A549 (cell line): ENCODE results near the gene TRABD2B. TPM values are rescaled to one million over a fixed set of nuclear protein-coding genes. Genes with fewer than 3 reads are reported as not detected.

ENCODE experiments used
- ATAC-seq, 2 experiments: fragments of 200-7000 bp in 1 of 2; fragments of >200 bp in 1 of 2; cut with Nextera tagmentation in 1 of 2; cut with Tn5 transposase in 1 of 2; 3 replicates each; pipeline versions ENCODE4 v1.8.0 to v1.9.1; 2018 to 2020; ENCODE audit warnings: mild to moderate bottlenecking in 1 of 2, moderate library complexity in 1 of 2
- CTCF ChIA-PET: fragments of 300-600 bp; sonication (Branson Sonifier 250); formaldehyde crosslinking; extraction: SDS; loops from one replicate; lab custom pipeline; 2021; ENCODE audit warnings: antibody characterized with exemption, inconsistent platforms; lab: Yijun Ruan, JAX
- POLR2A ChIA-PET: fragments of 350-600 bp; formaldehyde crosslinking; extraction: SDS; loops from one replicate; lab custom pipeline; 2021; ENCODE audit warnings: antibody characterized with exemption, inconsistent platforms; lab: Yijun Ruan, JAX
- DNase-seq, 2 experiments: peaks; one replicate each; pipeline versions ENCODE4 v3.0.0 to v3.0.0-alpha.2; 2011 to 2016; ENCODE audit warnings: low read depth in 1 of 2, low spot score in 1 of 2
- FAIRE-seq: peaks from 2 replicates; lab custom pipeline; 2011; peaks lifted over from hg19 to GRCh38; lab: Jason Lieb, UNC
- H3K27ac ChIP-seq, 2 experiments: fragments of >200 bp; sonication (Bioruptor Twin); formaldehyde crosslinking; 3 replicates each; pipeline ENCODE4 v1.5.1; 2016 to 2017
- H3K4me1 ChIP-seq: fragments of >200 bp; sonication (Bioruptor Twin); formaldehyde crosslinking; 3 replicates; pipeline ENCODE4 v1.6.1; 2016
- H3K4me2 ChIP-seq: fragments of >200 bp; sonication (Bioruptor Twin); formaldehyde crosslinking; 3 replicates; pipeline ENCODE4 v1.6.1; 2016
- H3K4me3 ChIP-seq: fragments of >200 bp; sonication (Bioruptor Twin); formaldehyde crosslinking; 3 replicates; pipeline ENCODE4 v1.5.1; 2016
- H3K9me3 ChIP-seq: fragments of >200 bp; sonication (Bioruptor Twin); formaldehyde crosslinking; 3 replicates; pipeline ENCODE4 v1.6.1; 2016
- ATOH8 ChIP-seq: fragments of 250-450 bp; sonication (Bioruptor Pico); IDR thresholded peaks from 2 replicates; pipeline ENCODE4 v1.5.0; 2020; ENCODE audit warnings: low read depth, mild to moderate bottlenecking, moderate library complexity
- CBX8 ChIP-seq: fragments of 200-600 bp; sonication (generic); IDR thresholded peaks from 2 replicates; pipeline ENCODE4 v1.6.1; 2016
- CHD2 ChIP-seq: fragments of 150-350 bp; IDR thresholded peaks from 2 replicates; pipeline ENCODE4 v1.6.1; 2014; ENCODE audit warnings: low read length; ENCODE audit not compliant: partially characterized antibody
- EHMT2 ChIP-seq: fragments of 200-600 bp; sonication (generic); IDR thresholded peaks from 2 replicates; pipeline ENCODE4 v1.6.1; 2016; ENCODE audit warnings: antibody characterized with exemption, low read depth, mild to moderate bottlenecking, moderate library complexity
- EP300 ChIP-seq, 2 experiments: fragments of >200 bp; sonication (Bioruptor Twin); formaldehyde crosslinking; IDR thresholded peaks; 2 replicates in 1 of 2; 3 replicates in 1 of 2; pipeline ENCODE4 v1.6.1; 2016 to 2017
- FOSB ChIP-seq: fragments of 250-450 bp; sonication (Bioruptor Pico); IDR thresholded peaks from 2 replicates; pipeline ENCODE4 v1.5.0; 2020; ENCODE audit warnings: mild to moderate bottlenecking, moderate library complexity
- FOXS1 ChIP-seq: fragments of 250-450 bp; sonication (Bioruptor Pico); IDR thresholded peaks from 2 replicates; pipeline ENCODE4 v1.5.0; 2020; ENCODE audit warnings: mild to moderate bottlenecking, moderate library complexity
- HEYL ChIP-seq: fragments of 250-450 bp; sonication (Bioruptor Pico); IDR thresholded peaks from 2 replicates; pipeline ENCODE4 v1.8.0; 2021; ENCODE audit warnings: mild to moderate bottlenecking, moderate library complexity
- HMGXB4 ChIP-seq: fragments of 250-450 bp; sonication (Bioruptor Pico); IDR thresholded peaks from 2 replicates; pipeline ENCODE4 v1.5.0; 2021; ENCODE audit warnings: mild to moderate bottlenecking, moderate library complexity, borderline replicate concordance
- HOXB13 ChIP-seq: fragments of 250-450 bp; sonication (Bioruptor Pico); IDR thresholded peaks from 2 replicates; pipeline ENCODE4 v1.5.0; 2020; ENCODE audit warnings: low read depth, mild to moderate bottlenecking, moderate library complexity
- HOXB5 ChIP-seq: fragments of 250-450 bp; sonication (Bioruptor Pico); IDR thresholded peaks from 2 replicates; pipeline ENCODE4 v1.5.0; 2020; ENCODE audit warnings: mild to moderate bottlenecking, moderate library complexity
- JUNB ChIP-seq: fragments of >200 bp; sonication (Bioruptor Twin); formaldehyde crosslinking; IDR thresholded peaks from 2 replicates; pipeline ENCODE4 v1.6.1; 2016
- KDM1A ChIP-seq: fragments of 200-600 bp; sonication (generic); IDR thresholded peaks from 2 replicates; pipeline ENCODE4 v1.6.1; 2016; ENCODE audit warnings: low read depth, mild to moderate bottlenecking
- KDM5A ChIP-seq: fragments of 200-600 bp; sonication (generic); IDR thresholded peaks from 2 replicates; pipeline ENCODE4 v1.6.1; 2016; ENCODE audit warnings: antibody characterized with exemption, mild to moderate bottlenecking
- MAFK ChIP-seq: fragments of 450-650 bp; IDR thresholded peaks from 2 replicates; pipeline ENCODE4 v1.6.1; 2014; ENCODE audit not compliant: partially characterized antibody
- MYC ChIP-seq: IDR thresholded peaks from 2 replicates; pipeline ENCODE4 v1.6.1; 2012; ENCODE audit warnings: mild to moderate bottlenecking, inconsistent platforms, low read length, improper control_type of control experiment, borderline replicate concordance
- RAD21 ChIP-seq, 2 experiments: fragments of >200 bp in 1 of 2; sonication (Bioruptor Twin) in 1 of 2; formaldehyde crosslinking in 1 of 2; IDR thresholded peaks in 1 of 2; conservative IDR thresholded peaks in 1 of 2; 2 replicates in 1 of 2; 3 replicates in 1 of 2; pipeline ENCODE4 v1.6.1; 2012 to 2018; ENCODE audit warnings: inconsistent platforms in 1 of 2
- RARB ChIP-seq: fragments of 250-450 bp; sonication (Bioruptor Pico); IDR thresholded peaks from 2 replicates; pipeline ENCODE4 v1.8.0; 2021; ENCODE audit warnings: mild to moderate bottlenecking, moderate library complexity
- REST ChIP-seq: fragments of 200-600 bp; sonication (generic); IDR thresholded peaks from 2 replicates; pipeline ENCODE4 v1.6.1; 2016; ENCODE audit warnings: antibody characterized with exemption, mild to moderate bottlenecking, moderate library complexity
- RFX5 ChIP-seq: fragments of 450-650 bp; IDR thresholded peaks from 2 replicates; pipeline ENCODE4 v1.7.1; 2014; ENCODE audit warnings: antibody characterized with exemption, mild to moderate bottlenecking, moderate library complexity
- SMC3 ChIP-seq: fragments of >200 bp; sonication (Bioruptor Twin); formaldehyde crosslinking; IDR thresholded peaks from 3 replicates; pipeline ENCODE4 v1.6.1; 2018; ENCODE audit warnings: inconsistent platforms
- TFCP2L1 ChIP-seq: fragments of 250-450 bp; sonication (Bioruptor Pico); IDR thresholded peaks from 2 replicates; pipeline ENCODE4 v1.5.0; 2021; ENCODE audit warnings: mild to moderate bottlenecking
- USF2 ChIP-seq: fragments of 450-650 bp; IDR thresholded peaks from 2 replicates; pipeline ENCODE4 v1.6.1; 2014; ENCODE audit warnings: antibody characterized with exemption
- ZFP36 ChIP-seq: fragments of 450-650 bp; IDR thresholded peaks from 2 replicates; pipeline ENCODE4 v1.6.1; 2014; ENCODE audit warnings: borderline replicate concordance; ENCODE audit not compliant: partially characterized antibody
- ZNF302 ChIP-seq: fragments of 250-450 bp; sonication (Bioruptor Pico); IDR thresholded peaks from 2 replicates; pipeline ENCODE4 v1.9.0; 2021; ENCODE audit warnings: inconsistent platforms, mild to moderate bottlenecking, moderate library complexity
- ZSCAN20 ChIP-seq: fragments of 250-450 bp; sonication (Bioruptor Pico); IDR thresholded peaks from 2 replicates; pipeline ENCODE4 v1.8.0; 2022; ENCODE audit warnings: mild to moderate bottlenecking, moderate library complexity
- WGBS: methylation state at CpG from one replicate; pipeline ENCODE4 v1.1.6; 2017; ENCODE audit errors: missing lambda C conversion rate; 5-methylcytosine and 5-hydroxymethylcytosine counted together
- polyA plus RNA-seq, 4 experiments: library from polyadenylated mRNA; depleted of rRNA in 3 of 4; stranded (reverse); fragments of >200 nt; fragmentation: RNase III in 1 of 4; extraction: RNeasy Plus Mini Kit Qiagen cat#74134 plus additional on column Dnase treatment in 1 of 4; gene quantifications; 2 replicates in 3 of 4; 3 replicates in 1 of 4; pipeline ENCODE4 v1.2.3, GENCODE V29; 2011 to 2017

TRABD2B gene
- polyA plus RNA-seq, 2 of the 4 experiments (the other 2 are of a cell fraction), result 0.04 to 0.21 TPM

- TF ChIP-seq EP300 (IDR thresholded peaks at IDR 0.05) (no peak), CBX8 (no peak), ZNF302 (CRISPR knock-in tag) (no peak), KDM1A (no peak), CHD2 (no peak), SMC3 (no peak)
- TF ChIP-seq, all 56 proteins: peak for 0
Measured at GRCh38 chr1:47940326-47940725, 56.9 kb downstream of the TRABD2B start (continued).

- ATAC-seq, result no peak
- DNase-seq, result no peak
- CTCF ChIA-PET, result no interaction called here
- peaks cover 27% of the 10 kb centered on the region for H3K4me1 ChIP-seq
- TF ChIP-seq FOSB (CRISPR knock-in tag) (no peak), ZFP36 (no peak), HOXB13 (no peak), RFX5 (no peak), HMGXB4 (no peak), ATOH8 (no peak), TFCP2L1 (no peak), MYC (no peak), KDM5A (no peak), REST (no peak), JUNB (no peak)
- POLR2A ChIA-PET, result no interaction called here
- 20% methylated on average over 2 of the region's 2 CpGs for WGBS
- H3K4me2 ChIP-seq, result no peak overlapping the region
- H3K9me3 ChIP-seq, result no peaks in the 10 kb centered on the region
- FAIRE-seq, result no peak
- no peak overlapping the region for H3K27ac ChIP-seq
- H3K4me3 ChIP-seq, result no peak overlapping the region
Measured at GRCh38 chr1:47938520-47938919, 58.7 kb downstream of the TRABD2B start.

GRCh38 chr1:47937586-47938254 is 59.5 kb downstream of the TRABD2B start:
- POLR2A ChIA-PET, result no interaction called here
- WGBS, result 75% methylated on average over 5 of the region's 5 CpGs
- TF ChIP-seq MAFK, result no peak
- no peak for TF ChIP-seq CBX8
- TF ChIP-seq CHD2, result no peak
- TF ChIP-seq HMGXB4, result no peak
- no peak for TF ChIP-seq FOSB (CRISPR knock-in tag)
- TF ChIP-seq FOXS1 (CRISPR knock-in tag), result no peak
- TF ChIP-seq EP300 (IDR thresholded peaks at IDR 0.05), result no peak
- no peak for TF ChIP-seq RARB (CRISPR knock-in tag)
- no peak for TF ChIP-seq ZNF302 (CRISPR knock-in tag)
- no peak for TF ChIP-seq HOXB5 (CRISPR knock-in tag)
- no peak for TF ChIP-seq ZSCAN20 (CRISPR knock-in tag)
- no peak for TF ChIP-seq HEYL (CRISPR knock-in tag)
- no peak for TF ChIP-seq MYC
- no peak for TF ChIP-seq USF2
- TF ChIP-seq RAD21 (conservative IDR thresholded peaks at IDR 0.05 in 1 of 2, IDR thresholded peaks at IDR 0.05 in 1 of 2), result no peak
- TF ChIP-seq EHMT2, result no peak

More at GRCh38 chr1:47937586-47938254, 59.5 kb downstream of the TRABD2B start:
- CTCF ChIA-PET, result no interaction called here
- DNase-seq, result no peak
- Histone ChIP-seq H3K4me3 (no peak overlapping the region), H3K27ac (no peak overlapping the region), H3K9me3 (no peaks in the 10 kb centered on the region), H3K4me2 (no peak overlapping the region), H3K4me1 (peaks cover 22% of the 10 kb centered on the region)
- ATAC-seq, result no peak
- FAIRE-seq, result no peak
